Measurements from ENCODE around the gene FRMD4B.

FRMD4B gene

GRCh38 chr3:69250014-69250413 lies 135.9 kb downstream of the FRMD4B start:
- Histone ChIP-seq H3K4me3 (replicated peaks; ENCODE audit: low read depth, low read length) (no peak overlapping the region), H3K27me3 (replicated peaks; ENCODE audit: control insufficient read depth, insufficient read depth, low read length) (no peaks in the 10 kb centered on the region; the same call in 1 of the 2 replicates), H3K36me3 (ENCODE audit: control insufficient read depth, insufficient read depth, low read length) (no peaks in the 10 kb centered on the region)
- DNase-seq (ENCODE audit: extremely low read depth, insufficient read length), result no peak
- TF ChIP-seq, protein P1, sequence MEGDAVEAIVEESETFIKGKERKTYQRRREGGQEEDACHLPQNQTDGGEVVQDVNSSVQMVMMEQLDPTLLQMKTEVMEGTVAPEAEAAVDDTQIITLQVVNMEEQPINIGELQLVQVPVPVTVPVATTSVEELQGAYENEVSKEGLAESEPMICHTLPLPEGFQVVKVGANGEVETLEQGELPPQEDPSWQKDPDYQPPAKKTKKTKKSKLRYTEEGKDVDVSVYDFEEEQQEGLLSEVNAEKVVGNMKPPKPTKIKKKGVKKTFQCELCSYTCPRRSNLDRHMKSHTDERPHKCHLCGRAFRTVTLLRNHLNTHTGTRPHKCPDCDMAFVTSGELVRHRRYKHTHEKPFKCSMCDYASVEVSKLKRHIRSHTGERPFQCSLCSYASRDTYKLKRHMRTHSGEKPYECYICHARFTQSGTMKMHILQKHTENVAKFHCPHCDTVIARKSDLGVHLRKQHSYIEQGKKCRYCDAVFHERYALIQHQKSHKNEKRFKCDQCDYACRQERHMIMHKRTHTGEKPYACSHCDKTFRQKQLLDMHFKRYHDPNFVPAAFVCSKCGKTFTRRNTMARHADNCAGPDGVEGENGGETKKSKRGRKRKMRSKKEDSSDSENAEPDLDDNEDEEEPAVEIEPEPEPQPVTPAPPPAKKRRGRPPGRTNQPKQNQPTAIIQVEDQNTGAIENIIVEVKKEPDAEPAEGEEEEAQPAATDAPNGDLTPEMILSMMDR (IDR thresholded peaks at IDR 0.05; ENCODE audit: insufficient read depth, low read length, poor library complexity, severe bottlenecking), result no peak

DNA sequence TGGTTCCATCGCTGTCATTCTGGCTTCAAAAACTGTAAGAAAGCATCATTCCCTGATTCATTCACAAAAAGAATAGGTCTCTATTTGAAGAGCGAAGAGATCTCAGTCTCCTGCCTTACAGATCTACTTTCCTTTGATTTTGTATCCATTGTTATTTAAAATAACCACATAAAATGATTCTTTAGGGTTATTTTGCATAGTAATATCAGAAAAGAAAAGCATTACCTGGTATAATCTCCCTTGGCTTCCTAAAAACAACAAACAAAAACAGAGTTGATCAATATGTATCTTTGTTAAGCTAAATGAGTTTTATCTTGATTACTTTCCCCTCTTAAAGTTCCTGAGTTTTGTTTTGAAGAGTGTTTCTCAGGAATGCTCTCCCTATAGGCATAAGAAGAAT lies 136.9 kb downstream of the FRMD4B start:
- TF ChIP-seq, protein P1 (IDR thresholded peaks at IDR 0.05; ENCODE audit: insufficient read depth, low read length, poor library complexity, severe bottlenecking), result no peak
- no peak overlapping the region for H3K4me3 ChIP-seq (replicated peaks; ENCODE audit: low read depth, low read length)
- DNase-seq (ENCODE audit: extremely low read depth, insufficient read length), result no peak

DNA sequence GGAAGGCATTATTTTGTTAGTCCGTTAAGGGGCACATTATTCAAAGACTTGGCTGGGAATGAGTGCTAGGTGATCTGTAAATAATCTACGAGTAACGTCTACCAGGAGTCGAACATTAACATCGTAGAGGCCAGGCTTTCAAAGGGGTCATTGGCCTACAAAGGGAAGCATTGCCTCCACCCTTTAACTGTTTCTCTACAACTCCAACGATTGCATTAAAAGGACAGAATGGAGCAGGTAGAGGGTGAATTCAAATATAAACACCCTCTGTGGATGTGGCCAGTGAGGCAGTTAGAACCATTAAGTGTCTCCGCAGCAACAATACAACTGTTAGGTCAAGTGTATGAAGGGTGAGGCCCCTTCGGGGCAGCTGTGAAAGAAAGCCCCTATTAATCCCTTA lies 137.5 kb downstream of the FRMD4B start:
- TF ChIP-seq, protein P1 (IDR thresholded peaks at IDR 0.05; ENCODE audit: insufficient read depth, low read length, poor library complexity, severe bottlenecking), result no peak
- Histone ChIP-seq H3K36me3 (ENCODE audit: control insufficient read depth, insufficient read depth, low read length) (no peaks in the 10 kb centered on the region), H3K4me3 (replicated peaks; ENCODE audit: low read depth, low read length) (no peak overlapping the region), H3K27me3 (replicated peaks; ENCODE audit: control insufficient read depth, insufficient read depth, low read length) (no peaks in the 10 kb centered on the region; the same call in 1 of the 2 replicates)
- no peak for DNase-seq (ENCODE audit: extremely low read depth, insufficient read length)

More for the DNA sequence above, 136.9 kb downstream of the FRMD4B start:
- Histone ChIP-seq H3K36me3 (ENCODE audit: control insufficient read depth, insufficient read depth, low read length) (no peaks in the 10 kb centered on the region), H3K27me3 (replicated peaks; ENCODE audit: control insufficient read depth, insufficient read depth, low read length) (no peaks in the 10 kb centered on the region; the same call in 1 of the 2 replicates)

DNA sequence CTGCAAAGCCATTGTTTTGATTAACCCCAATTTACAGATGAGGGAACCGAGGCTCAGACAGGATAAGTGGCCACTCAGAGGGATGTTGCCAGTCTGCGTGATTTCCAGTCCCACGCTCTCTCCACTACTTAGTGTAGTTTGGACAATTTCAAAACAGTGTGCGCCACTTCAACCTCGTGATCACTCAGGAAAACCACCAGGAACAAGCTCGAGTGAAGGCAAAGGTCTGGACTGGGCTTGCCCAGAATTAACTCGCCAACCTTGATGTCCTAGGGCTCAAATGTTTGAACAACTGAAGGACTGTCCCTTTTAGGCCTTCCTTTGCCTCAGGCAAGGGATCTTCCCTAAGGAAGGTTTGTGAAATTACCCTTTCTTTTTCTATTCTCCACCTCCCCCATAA lies 139.3 kb downstream of the FRMD4B start:
- H3K27me3 ChIP-seq (replicated peaks; ENCODE audit: control insufficient read depth, insufficient read depth, low read length), result no peaks in the 10 kb centered on the region; the same call in 1 of the 2 replicates
- no peak for DNase-seq (ENCODE audit: extremely low read depth, insufficient read length)
- H3K36me3 ChIP-seq (ENCODE audit: control insufficient read depth, insufficient read depth, low read length), result no peaks in the 10 kb centered on the region
- no peak overlapping the region for H3K4me3 ChIP-seq (replicated peaks; ENCODE audit: low read depth, low read length)
- TF ChIP-seq, protein P1 (IDR thresholded peaks at IDR 0.05; ENCODE audit: insufficient read depth, low read length, poor library complexity, severe bottlenecking), result no peak

DNA sequence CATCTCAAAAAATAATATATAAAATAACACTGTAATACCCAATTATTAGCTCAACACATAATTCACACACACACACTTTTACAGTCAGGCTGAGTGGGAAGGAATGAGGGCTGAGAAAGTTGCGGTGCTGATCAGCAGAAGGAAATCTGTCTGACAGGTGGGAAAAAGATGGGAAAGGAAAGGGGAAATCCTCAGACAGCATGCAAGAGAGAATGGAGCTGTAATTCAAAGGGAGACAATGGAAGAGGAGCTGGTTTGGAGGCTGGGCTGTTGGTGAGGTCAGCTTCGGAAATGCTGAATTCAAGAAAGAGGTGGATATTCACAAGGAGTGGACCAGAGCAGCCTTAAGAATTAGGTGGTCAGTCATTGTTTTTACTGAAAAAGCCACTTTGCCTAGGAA lies 141.8 kb downstream of the FRMD4B start:
- TF ChIP-seq, protein P1 (IDR thresholded peaks at IDR 0.05; ENCODE audit: insufficient read depth, low read length, poor library complexity, severe bottlenecking), result no peak
- H3K36me3 ChIP-seq (ENCODE audit: control insufficient read depth, insufficient read depth, low read length), result no peaks in the 10 kb centered on the region
- no peak overlapping the region for H3K4me3 ChIP-seq (replicated peaks; ENCODE audit: low read depth, low read length)
- no peak for DNase-seq (ENCODE audit: extremely low read depth, insufficient read length)
- no peaks in the 10 kb centered on the region; the same call in 1 of the 2 replicates for H3K27me3 ChIP-seq (replicated peaks; ENCODE audit: control insufficient read depth, insufficient read depth, low read length)

- Histone ChIP-seq H3K36me3 (ENCODE audit: control insufficient read depth, insufficient read depth, low read length) (no peaks in the 10 kb centered on the region), H3K27me3 (replicated peaks; ENCODE audit: control insufficient read depth, insufficient read depth, low read length) (no peaks in the 10 kb centered on the region; the same call in 1 of the 2 replicates), H3K4me3 (replicated peaks; ENCODE audit: low read depth, low read length) (no peak overlapping the region)
- DNase-seq (ENCODE audit: extremely low read depth, insufficient read length), result no peak
- TF ChIP-seq, protein P1 (IDR thresholded peaks at IDR 0.05; ENCODE audit: insufficient read depth, low read length, poor library complexity, severe bottlenecking), result no peak
Observed at GRCh38 chr3:69241769-69242168, 144.1 kb downstream of the FRMD4B start.

Data from GM06990 (cell line).